GM18951 (cell line): Measurements from ENCODE around the gene MLLT3.

Experiments
- POLR2A ChIP-seq: IDR thresholded peaks from 4 replicates; pipeline ENCODE4 v1.6.1; 2011; ENCODE audit warnings: mild to moderate bottlenecking; ENCODE audit not compliant: insufficient read length, insufficient read depth; ENCODE audit errors: extremely low read depth
- in situ Hi-C: fragments of 300-500 bp; cut with MboI; formaldehyde crosslinking; loops from one replicate; pipeline ENCODE4 v1.12.0; 2022; ENCODE audit warnings: low sequenced_read_pairs, mixed read lengths, inconsistent platforms; ENCODE audit not compliant: unreplicated experiment

Gene MLLT3

GRCh38 chr9:20394969-20395368 is 227.3 kb downstream of the MLLT3 start:
- in situ Hi-C loops = no loop called here

GRCh38 chr9:20391208-20391607 is 231.1 kb downstream of the MLLT3 start:
- TF ChIP-seq POLR2A = no peak
- in situ Hi-C loops = no loop called here

More at GRCh38 chr9:20394969-20395368, 227.3 kb downstream of the MLLT3 start:
- TF ChIP-seq POLR2A = no peak

GRCh38 chr9:20390400-20390799 is 231.9 kb downstream of the MLLT3 start:
- no peak for TF ChIP-seq POLR2A
- in situ Hi-C loops = no loop called here

- in situ Hi-C loops = no loop called here
- TF ChIP-seq POLR2A = no peak
Measured at GRCh38 chr9:20387062-20387461, 235.2 kb downstream of the MLLT3 start.

GRCh38 chr9:20384642-20385041 is 237.7 kb downstream of the MLLT3 start:
- TF ChIP-seq POLR2A = no peak
- in situ Hi-C loops = no loop called here

- in situ Hi-C loops = no loop called here
- TF ChIP-seq POLR2A = no peak
Measured at GRCh38 chr9:20382460-20383071, 239.7 kb downstream of the MLLT3 start.

GRCh38 chr9:20380546-20380945 is 241.8 kb downstream of the MLLT3 start:
- TF ChIP-seq POLR2A = no peak
- in situ Hi-C loops = no loop called here

GRCh38 chr9:20379804-20380225 is 242.5 kb downstream of the MLLT3 start:
- in situ Hi-C loops = no loop called here
- no peak for TF ChIP-seq POLR2A

- in situ Hi-C loops = no loop called here
- TF ChIP-seq POLR2A = no peak
Measured at GRCh38 chr9:20378851-20379250, 243.4 kb downstream of the MLLT3 start.

- TF ChIP-seq POLR2A = no peak
- in situ Hi-C loops = no loop called here
Measured at GRCh38 chr9:20377790-20378189, 244.5 kb downstream of the MLLT3 start.

GRCh38 chr9:20376731-20377375 is 245.4 kb downstream of the MLLT3 start:
- TF ChIP-seq POLR2A = no peak
- in situ Hi-C loops = no loop called here

- in situ Hi-C loops = no loop called here
Measured at GRCh38 chr9:20376042-20376441, 246.3 kb downstream of the MLLT3 start.

GRCh38 chr9:20373263-20373662 is 249.0 kb downstream of the MLLT3 start:
- in situ Hi-C loops = loop anchor here (25.0 kb wide), 1 partner anchor 739 kb away; no protein-coding TSS in a partner anchor
- no peak for TF ChIP-seq POLR2A

More at GRCh38 chr9:20376042-20376441, 246.3 kb downstream of the MLLT3 start:
- TF ChIP-seq POLR2A = no peak

- in situ Hi-C loops = loop anchor here (25.0 kb wide), 1 partner anchor 743 kb away; no protein-coding TSS in a partner anchor
- TF ChIP-seq POLR2A = no peak
Measured at GRCh38 chr9:20369391-20369790, 252.9 kb downstream of the MLLT3 start.
